Amniotic stem cell (primary cell): ENCODE data around the gene SDF4.
"Not testable (repeated sequence)": the region's sequence is repeated elsewhere in the genome, so short reads cannot be mapped to it uniquely, and the experiment has no call there.

Source experiments
- DNase-seq: peaks from one replicate; lab custom pipeline; 2025; lab: John Stamatoyannopoulos, UW

The SDF4 gene

DNA sequence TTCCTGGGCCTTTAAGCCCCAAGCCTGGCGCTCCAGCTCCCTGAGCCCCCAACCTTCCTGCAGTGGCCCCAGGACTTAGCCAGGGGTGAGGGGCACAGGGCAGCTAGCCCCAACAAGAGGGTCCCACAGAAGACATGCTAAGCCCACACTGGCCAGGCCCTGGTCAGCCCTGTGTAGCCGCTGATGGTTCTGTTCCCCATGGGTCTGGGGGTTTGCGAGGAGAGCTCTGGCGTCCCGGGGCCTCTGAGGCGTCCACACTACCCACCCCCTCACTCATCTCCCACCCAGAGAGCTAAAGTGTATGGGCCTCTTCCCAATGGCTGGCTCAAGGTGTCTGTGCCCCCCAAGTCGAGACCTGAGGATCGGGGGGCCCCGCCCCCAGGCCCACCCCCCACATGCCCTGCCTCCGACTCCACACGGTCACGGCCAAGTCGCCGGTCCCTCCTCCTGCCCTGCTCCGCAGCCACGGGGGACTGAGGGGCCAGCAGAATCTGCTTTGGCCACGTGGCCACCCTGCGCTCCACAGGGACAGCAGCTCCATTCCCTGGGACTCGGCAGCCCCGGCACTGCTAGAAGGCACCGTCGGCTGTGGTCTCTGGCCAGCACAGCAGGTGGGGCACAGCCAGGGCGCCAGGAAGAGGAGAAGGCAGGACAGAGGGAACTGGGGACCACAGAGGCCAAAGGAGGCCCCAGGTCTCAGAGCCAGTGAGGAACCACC lies 33.2 kb downstream of the SDF4 start:
- DNase-seq, result no peak

- no peak for DNase-seq
Measured at GRCh38 chr1:1197551-1198422, 34.0 kb downstream of the SDF4 start.

DNA sequence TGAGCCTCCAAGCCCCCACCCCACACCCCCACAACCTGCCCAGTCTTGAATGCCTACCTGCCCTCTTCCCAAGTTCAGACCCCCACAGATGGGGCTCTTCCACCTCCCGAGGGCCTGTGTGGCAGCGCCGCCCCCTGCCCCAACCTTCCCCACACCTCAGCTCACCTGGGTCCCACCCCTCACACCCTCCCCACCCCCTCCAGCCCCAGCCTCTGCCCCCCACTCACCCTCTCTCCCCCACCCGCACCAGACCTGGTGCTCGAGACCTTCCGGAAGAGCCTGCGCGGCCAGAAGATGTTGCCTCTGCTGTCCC lies 34.7 kb downstream of the SDF4 start:
- no peak for DNase-seq

- DNase-seq, result no peak
Measured at GRCh38 chr1:1196431-1197187, 35.2 kb downstream of the SDF4 start.

- DNase-seq, result not testable (repeated sequence)
Measured at GRCh38 chr1:1195726-1196125, 36.1 kb downstream of the SDF4 start.

GRCh38 chr1:1194723-1195122 lies 37.1 kb downstream of the SDF4 start:
- no peak for DNase-seq

- no peak for DNase-seq
Measured at GRCh38 chr1:1191734-1192133, 40.1 kb downstream of the SDF4 start.

DNA sequence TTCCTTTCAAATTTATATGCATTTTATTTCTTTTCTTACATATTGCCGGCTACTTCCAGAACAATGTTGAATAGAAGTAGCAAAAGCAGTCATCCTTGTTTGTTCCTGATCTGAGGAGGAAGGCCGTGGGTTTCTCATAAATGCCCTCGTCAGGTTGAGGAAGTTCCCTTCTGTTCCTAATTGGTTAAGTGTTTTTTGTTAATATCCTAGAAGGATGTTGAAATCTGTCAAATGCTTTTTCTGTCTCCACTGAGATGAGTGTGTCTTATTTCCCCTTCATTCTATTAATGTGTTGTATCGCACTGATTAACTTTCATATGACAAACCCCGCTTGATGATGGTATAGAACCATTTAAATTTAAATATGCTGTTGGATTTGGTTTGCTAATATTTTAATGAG lies 42.7 kb downstream of the SDF4 start:
- DNase-seq, result no peak

DNA sequence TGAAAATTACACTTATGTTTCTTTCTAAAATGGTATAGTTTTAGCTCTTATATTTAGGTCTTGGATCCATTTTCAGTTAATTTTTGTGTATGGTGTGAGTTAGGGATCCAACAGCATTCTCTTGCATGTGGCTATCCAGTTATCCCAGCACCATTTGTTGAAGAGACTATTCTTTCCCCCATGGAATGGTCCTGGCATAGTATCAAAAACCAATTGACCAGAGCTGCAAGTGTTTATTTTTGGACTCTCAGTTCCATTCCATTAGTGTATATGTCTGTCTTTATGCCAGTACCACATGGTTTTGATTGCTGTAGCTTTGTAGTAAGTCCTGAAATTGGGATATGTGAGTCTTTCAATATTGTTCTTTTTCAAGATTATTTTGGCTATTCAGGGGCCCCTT lies 43.9 kb downstream of the SDF4 start:
- no peak for DNase-seq

- DNase-seq, result no peak
Measured at GRCh38 chr1:1185101-1185765, 46.6 kb downstream of the SDF4 start.

GRCh38 chr1:1183833-1184775 lies 47.7 kb downstream of the SDF4 start:
- no peak for DNase-seq

DNA sequence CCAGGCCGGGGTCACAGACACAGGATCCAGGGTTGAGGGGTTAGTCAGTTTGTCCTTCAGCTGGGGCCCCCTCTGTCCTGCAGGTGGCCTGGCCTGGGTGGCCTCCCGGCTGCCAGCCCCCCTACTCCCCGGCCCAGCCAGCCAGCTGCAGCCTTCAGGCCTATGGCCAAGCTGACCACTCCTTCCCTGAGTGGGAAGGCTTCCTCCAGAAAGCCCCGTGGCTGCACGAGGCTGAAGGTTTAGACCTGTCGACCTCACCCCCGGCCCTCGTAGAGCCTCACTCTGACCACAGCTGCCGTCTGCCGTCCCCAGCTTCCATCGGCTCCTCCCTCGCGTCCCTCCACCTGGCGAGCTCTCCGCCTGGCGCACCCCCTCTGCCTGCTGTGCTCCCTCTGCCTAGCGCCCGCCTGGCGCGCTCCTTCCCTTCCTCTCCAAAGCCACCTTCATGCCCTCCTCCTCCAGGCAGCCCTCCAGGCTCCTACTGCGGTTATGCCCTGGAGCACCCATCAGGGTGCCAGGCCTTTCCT lies 48.5 kb downstream of the SDF4 start:
- no peak for DNase-seq

DNA sequence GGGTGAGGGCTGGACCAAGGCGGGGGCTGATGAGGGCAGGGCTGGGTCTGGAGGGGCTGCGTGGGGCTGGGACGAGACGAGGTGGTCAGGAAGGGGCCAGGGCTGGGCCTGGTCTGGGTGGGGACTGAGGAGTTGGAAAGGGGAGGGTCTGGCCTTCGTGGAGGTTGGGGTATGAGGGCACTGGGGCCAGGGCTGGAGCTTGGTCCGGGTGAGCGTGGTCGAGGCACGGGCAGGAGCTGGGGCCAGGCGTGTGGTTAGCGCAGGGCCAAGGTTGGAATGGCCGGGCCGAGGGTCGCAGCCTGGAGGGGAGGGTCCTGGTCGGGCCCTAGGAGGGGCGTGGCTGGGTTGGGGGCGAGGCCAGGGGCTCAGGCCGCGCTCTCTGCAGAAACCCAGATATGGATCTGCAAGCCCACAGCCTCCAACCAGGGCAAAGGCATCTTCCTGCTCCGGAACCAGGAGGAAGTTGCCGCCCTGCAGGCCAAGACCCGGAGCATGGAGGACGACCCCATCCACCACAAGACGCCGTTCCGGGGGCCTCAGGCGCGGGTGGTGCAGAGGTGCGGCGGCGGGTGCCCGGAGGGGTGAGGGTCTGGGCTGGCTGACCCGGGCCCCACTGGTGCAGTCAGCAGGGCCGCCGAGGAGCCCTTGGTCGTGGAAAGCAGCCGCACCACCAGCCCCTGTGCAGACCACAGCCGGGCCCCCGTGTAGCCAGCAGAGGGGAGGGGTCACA lies 49.1 kb downstream of the SDF4 start:
- DNase-seq, result no peak

- DNase-seq, result no peak
Measured at GRCh38 chr1:1181938-1182410, 49.8 kb downstream of the SDF4 start.

DNA sequence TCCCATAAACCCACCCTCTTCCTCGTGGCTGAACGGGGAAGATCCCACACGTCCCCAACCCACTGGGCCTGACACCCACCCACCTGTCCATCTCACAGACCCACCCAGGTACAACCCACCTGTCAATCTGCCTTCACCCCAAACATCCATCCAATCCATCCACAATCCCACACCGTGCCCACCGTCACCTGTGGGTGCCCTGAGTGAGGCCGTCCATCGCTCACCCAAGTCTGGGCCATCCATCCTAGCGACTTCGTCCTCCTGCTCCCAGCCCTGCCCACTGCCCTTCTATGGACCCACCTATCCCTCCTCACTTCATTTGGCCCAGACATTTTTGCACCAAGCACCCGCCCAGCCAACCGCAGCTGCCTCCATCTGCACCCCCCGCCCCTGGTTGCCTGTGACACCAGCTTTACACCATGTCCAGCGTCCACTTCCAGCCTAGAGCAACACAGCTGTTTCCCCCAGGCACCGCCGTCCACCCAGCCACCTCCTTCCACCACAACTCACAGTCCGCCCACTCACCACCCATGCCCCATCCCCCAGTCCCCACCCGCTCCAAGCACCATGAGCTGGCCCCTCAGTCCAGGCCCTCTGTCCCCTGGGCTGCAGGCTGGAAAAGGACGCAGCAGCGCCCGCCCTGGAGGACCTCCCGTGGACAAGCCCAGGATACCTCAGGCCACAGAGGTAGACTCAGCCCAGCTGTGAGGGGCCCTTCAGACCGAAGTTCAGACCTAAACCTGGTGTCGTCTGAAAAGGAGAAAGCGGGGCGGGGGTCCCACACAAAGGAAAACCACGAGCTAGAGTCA lies 50.5 kb downstream of the SDF4 start:
- DNase-seq, result no peak

- no peak for DNase-seq
Measured at GRCh38 chr1:1179983-1180861, 51.6 kb downstream of the SDF4 start.

GRCh38 chr1:1179346-1179982 lies 52.3 kb downstream of the SDF4 start:
- no peak for DNase-seq
